ENCODE data around the gene FAM90A26. TPM values are rescaled to one million over a fixed set of nuclear protein-coding genes. Genes with fewer than 3 reads are reported as not detected.
"Not testable (repeated sequence)": the region's sequence is repeated elsewhere in the genome, so short reads cannot be mapped to it uniquely, and the experiment has no call there.

The FAM90A26 gene
- total and polyA plus RNA-seq, 10 of the 15 experiments (the other 5 are each of a cell fraction or from before 2014, with no cell fraction given), result not detected

GRCh38 chr4:9142786-9143185, 27.4 kb upstream of the FAM90A26 start:
- H3K9ac ChIP-seq (ENCODE audit: control insufficient read depth, insufficient read depth, low read length); DNase-seq (ENCODE audit: low read depth, low spot score); H3K9me3 ChIP-seq (replicated peaks; ENCODE audit: control insufficient read depth, insufficient read depth, low read length); FAIRE-seq; in situ Hi-C loops (cut with MboI); H3K36me3 ChIP-seq (ENCODE audit: control insufficient read depth in 2 of 2, insufficient read depth in 2 of 2, low read length in 1 of 2); H3K79me2 ChIP-seq (ENCODE audit: control insufficient read depth, insufficient read depth, low read length); SMC1A ChIA-PET (ENCODE audit: uncharacterized antibody, unreplicated experiment); POLR2A ChIA-PET; intact Hi-C loops (cut with micrococcal nuclease; ENCODE audit: unreplicated experiment); RAD21 ChIA-PET (ENCODE audit: unreplicated experiment); H3K4me1 ChIP-seq (ENCODE audit: control insufficient read depth, insufficient read depth, low read length); H3K4me2 ChIP-seq (ENCODE audit: control insufficient read depth, insufficient read depth); H4K20me1 ChIP-seq (ENCODE audit: control insufficient read depth, insufficient read depth); H3K27ac ChIP-seq (ENCODE audit: control insufficient read depth, insufficient read depth); H3K27me3 ChIP-seq (replicated peaks in 1 of 2; ENCODE audit: control insufficient read depth in 2 of 2, insufficient read depth in 2 of 2, low read length in 1 of 2); H3K4me3 ChIP-seq; H2AFZ ChIP-seq (ENCODE audit: control insufficient read depth, low read depth, low read length); BruUV-seq (replicated peaks); CTCF ChIA-PET; ATAC-seq: not testable (repeated sequence)
- WGBS (ENCODE audit: insufficient coverage, insufficient replicate concordance, low lambda C conversion rate, missing lambda C conversion rate), result 21% methylated on average over 6 of the region's 6 CpGs

GRCh38 chr4:9143421-9144080, 26.7 kb upstream of the FAM90A26 start:
- H3K27me3 ChIP-seq (replicated peaks in 1 of 2; ENCODE audit: control insufficient read depth in 2 of 2, insufficient read depth in 2 of 2, low read length in 1 of 2), result no peaks in the 10 kb centered on the region
- no peak overlapping the region for H3K4me3 ChIP-seq
- no peak overlapping the region for H3K9ac ChIP-seq (ENCODE audit: control insufficient read depth, insufficient read depth, low read length)
- H3K4me2 ChIP-seq (ENCODE audit: control insufficient read depth, insufficient read depth), result no peak overlapping the region
- no peaks in the 10 kb centered on the region for H3K79me2 ChIP-seq (ENCODE audit: control insufficient read depth, insufficient read depth, low read length)
- H3K27ac ChIP-seq (ENCODE audit: control insufficient read depth, insufficient read depth), result no peak overlapping the region
- no peaks in the 10 kb centered on the region for H3K36me3 ChIP-seq (ENCODE audit: control insufficient read depth in 2 of 2, insufficient read depth in 2 of 2, low read length in 1 of 2)
- no peak for FAIRE-seq
- 55% methylated on average over 27 of the region's 27 CpGs for WGBS (ENCODE audit: insufficient coverage, insufficient replicate concordance, low lambda C conversion rate, missing lambda C conversion rate)
- ChIA-PET SMC1A (ENCODE audit: uncharacterized antibody, unreplicated experiment) (no interaction called here), CTCF (no interaction called here), POLR2A (no interaction called here), RAD21 (ENCODE audit: unreplicated experiment) (no interaction called here)
- no peaks in the 10 kb centered on the region; the same call in 2 of the 3 replicates for H3K9me3 ChIP-seq (replicated peaks; ENCODE audit: control insufficient read depth, insufficient read depth, low read length)
- DNase-seq (ENCODE audit: low read depth, low spot score), result no peak
- H3K4me1 ChIP-seq (ENCODE audit: control insufficient read depth, insufficient read depth, low read length), result no peaks in the 10 kb centered on the region
- ATAC-seq, result no peak
- in situ Hi-C loops (cut with MboI) (no loop called here), intact Hi-C loops (cut with micrococcal nuclease; ENCODE audit: unreplicated experiment) (no loop called here)
- no peak overlapping the region for H2AFZ ChIP-seq (ENCODE audit: control insufficient read depth, low read depth, low read length)
- BruUV-seq (replicated peaks), result no TSS peak
- no peaks in the 10 kb centered on the region for H4K20me1 ChIP-seq (ENCODE audit: control insufficient read depth, insufficient read depth)
- TF ChIP-seq, protein P1, sequence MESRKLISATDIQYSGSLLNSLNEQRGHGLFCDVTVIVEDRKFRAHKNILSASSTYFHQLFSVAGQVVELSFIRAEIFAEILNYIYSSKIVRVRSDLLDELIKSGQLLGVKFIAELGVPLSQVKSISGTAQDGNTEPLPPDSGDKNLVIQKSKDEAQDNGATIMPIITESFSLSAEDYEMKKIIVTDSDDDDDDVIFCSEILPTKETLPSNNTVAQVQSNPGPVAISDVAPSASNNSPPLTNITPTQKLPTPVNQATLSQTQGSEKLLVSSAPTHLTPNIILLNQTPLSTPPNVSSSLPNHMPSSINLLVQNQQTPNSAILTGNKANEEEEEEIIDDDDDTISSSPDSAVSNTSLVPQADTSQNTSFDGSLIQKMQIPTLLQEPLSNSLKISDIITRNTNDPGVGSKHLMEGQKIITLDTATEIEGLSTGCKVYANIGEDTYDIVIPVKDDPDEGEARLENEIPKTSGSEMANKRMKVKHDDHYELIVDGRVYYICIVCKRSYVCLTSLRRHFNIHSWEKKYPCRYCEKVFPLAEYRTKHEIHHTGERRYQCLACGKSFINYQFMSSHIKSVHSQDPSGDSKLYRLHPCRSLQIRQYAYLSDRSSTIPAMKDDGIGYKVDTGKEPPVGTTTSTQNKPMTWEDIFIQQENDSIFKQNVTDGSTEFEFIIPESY (IDR thresholded peaks at IDR 0.05), result no peak
- TF ChIP-seq SREBF2 (IDR thresholded peaks at IDR 0.05; ENCODE audit: low read length) (no peak), ASH2L (IDR thresholded peaks at IDR 0.05; ENCODE audit: borderline replicate concordance, low read depth) (no peak), ZZZ3 (IDR thresholded peaks at IDR 0.05; ENCODE audit: control insufficient read depth, insufficient read length, low read depth) (no peak), E4F1 (IDR thresholded peaks at IDR 0.05; ENCODE audit: borderline replicate concordance, partially characterized antibody) (no peak), EP300 (IDR thresholded peaks at IDR 0.05; ENCODE audit: borderline replicate concordance in 1 of 2, control insufficient read depth in 1 of 2, low read depth in 2 of 2, low read length in 2 of 2) (no peak), RAD51 (IDR thresholded peaks at IDR 0.05) (no peak), BACH1 (IDR thresholded peaks at IDR 0.05; ENCODE audit: borderline replicate concordance) (no peak), POLR2AphosphoS2 (IDR thresholded peaks at IDR 0.05; ENCODE audit: low read depth, low read length) (no peak), IKZF1 (conservative IDR thresholded peaks at IDR 0.05) (no peak), KDM1A (IDR thresholded peaks at IDR 0.05; ENCODE audit: borderline replicate concordance) (no peak), MXI1 (IDR thresholded peaks at IDR 0.05; ENCODE audit: low read depth, low read length) (no peak)
